Measurements from ENCODE around the gene LMF1. TPM values are rescaled to one million over a fixed set of nuclear protein-coding genes. Genes with fewer than 3 reads are reported as not detected.

The LMF1 gene
- total RNA-seq, 1 donor from 2014 or later, result 24.6 TPM

DNA sequence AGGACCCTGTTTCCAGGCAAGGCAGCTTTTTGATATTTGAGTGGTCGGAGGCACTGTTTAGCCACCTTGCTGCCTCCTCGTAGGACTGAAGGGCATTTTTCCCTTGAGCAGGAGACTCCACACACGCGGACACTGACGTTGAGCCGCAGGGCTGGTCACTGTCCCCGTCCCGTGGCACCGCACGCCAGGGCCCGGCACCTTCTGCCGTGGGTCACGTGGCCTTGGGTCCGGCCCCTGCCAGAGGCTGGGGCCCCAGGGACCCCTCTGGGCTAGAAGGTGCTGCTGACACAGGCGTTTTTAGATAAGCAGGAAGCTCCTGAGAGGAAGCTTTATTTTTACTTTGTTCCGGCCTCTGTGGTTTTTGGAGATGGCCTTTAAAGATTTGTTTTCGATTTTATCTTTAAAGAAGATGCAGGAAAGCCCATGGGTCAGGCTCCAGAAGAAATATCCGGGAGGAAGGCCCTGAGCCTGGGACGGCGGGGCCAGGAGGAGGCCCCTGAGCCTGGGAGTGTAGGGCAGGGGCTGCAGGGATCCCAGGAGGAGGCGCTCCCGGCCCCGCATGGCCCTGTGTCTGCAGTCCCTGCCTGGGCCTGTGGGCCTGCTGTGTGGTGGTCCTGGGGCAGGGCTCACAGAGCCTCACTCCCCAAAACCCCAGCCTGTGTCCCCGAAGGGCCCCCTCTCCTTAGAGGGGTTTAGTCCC lies 139.8 kb downstream of the LMF1 start:
- Mint-ChIP-seq H3K36me3 (ENCODE audit: unreplicated experiment) (no peaks in the 10 kb centered on the region), H3K27me3 (ENCODE audit: unreplicated experiment) (no peaks in the 10 kb centered on the region), H3K4me3 (ENCODE audit: unreplicated experiment) (no peak overlapping the region), H3K27ac (ENCODE audit: unreplicated experiment) (no peak overlapping the region), H3K4me1 (ENCODE audit: unreplicated experiment) (no peaks in the 10 kb centered on the region), H3K9me3 (ENCODE audit: unreplicated experiment) (no peaks in the 10 kb centered on the region)
- TF ChIP-seq, protein P1, sequence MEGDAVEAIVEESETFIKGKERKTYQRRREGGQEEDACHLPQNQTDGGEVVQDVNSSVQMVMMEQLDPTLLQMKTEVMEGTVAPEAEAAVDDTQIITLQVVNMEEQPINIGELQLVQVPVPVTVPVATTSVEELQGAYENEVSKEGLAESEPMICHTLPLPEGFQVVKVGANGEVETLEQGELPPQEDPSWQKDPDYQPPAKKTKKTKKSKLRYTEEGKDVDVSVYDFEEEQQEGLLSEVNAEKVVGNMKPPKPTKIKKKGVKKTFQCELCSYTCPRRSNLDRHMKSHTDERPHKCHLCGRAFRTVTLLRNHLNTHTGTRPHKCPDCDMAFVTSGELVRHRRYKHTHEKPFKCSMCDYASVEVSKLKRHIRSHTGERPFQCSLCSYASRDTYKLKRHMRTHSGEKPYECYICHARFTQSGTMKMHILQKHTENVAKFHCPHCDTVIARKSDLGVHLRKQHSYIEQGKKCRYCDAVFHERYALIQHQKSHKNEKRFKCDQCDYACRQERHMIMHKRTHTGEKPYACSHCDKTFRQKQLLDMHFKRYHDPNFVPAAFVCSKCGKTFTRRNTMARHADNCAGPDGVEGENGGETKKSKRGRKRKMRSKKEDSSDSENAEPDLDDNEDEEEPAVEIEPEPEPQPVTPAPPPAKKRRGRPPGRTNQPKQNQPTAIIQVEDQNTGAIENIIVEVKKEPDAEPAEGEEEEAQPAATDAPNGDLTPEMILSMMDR (IDR thresholded peaks at IDR 0.05), result no peak
- no peak for DNase-seq (ENCODE audit: extremely low spot score, unreplicated experiment)

DNA sequence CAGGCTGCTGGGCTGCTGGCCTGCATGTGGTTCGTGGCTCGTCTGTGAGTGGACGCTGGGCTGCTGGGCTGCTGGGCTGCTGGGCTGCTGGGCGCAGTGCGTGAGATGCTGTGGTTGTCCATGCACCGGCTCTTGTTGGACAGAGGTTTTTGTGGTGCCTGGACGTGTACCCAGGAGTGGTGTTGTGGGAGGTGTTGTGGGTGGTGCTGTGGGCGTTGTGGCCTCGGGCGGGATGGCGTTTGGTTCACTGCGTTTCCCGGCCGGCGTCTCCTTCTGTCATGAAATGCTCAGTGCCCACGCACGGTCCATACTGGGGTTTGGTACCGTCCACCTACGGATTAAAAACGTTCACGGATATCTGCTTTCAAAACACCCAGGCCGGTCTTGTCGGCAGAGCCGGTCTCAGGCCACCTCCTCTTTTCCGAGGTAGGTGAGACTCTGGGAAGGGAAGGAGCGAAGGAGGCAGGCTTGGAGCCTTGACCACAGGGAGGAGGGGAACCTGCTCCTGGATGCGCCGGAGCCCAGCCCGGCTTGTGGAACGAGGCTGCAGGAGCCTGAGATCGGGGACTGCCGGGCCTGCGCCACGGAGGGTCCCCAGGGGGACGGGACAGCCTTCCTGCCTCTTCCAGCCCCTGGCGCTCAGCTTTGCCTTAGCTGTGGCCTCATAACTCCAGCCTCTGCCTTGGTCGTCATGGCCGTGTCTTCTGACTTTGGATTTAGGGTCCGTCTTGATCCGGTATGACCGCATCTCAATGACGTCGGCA lies 140.5 kb downstream of the LMF1 start:
- Mint-ChIP-seq H3K27me3 (ENCODE audit: unreplicated experiment) (peaks cover 3% of the 10 kb centered on the region), H3K9me3 (ENCODE audit: unreplicated experiment) (no peaks in the 10 kb centered on the region), H3K36me3 (ENCODE audit: unreplicated experiment) (no peaks in the 10 kb centered on the region), H3K4me1 (ENCODE audit: unreplicated experiment) (no peaks in the 10 kb centered on the region), H3K27ac (ENCODE audit: unreplicated experiment) (no peak overlapping the region), H3K4me3 (ENCODE audit: unreplicated experiment) (no peak overlapping the region)
- no peak for DNase-seq (ENCODE audit: extremely low spot score, unreplicated experiment)
- TF ChIP-seq, protein P1 (IDR thresholded peaks at IDR 0.05), result no peak

DNA sequence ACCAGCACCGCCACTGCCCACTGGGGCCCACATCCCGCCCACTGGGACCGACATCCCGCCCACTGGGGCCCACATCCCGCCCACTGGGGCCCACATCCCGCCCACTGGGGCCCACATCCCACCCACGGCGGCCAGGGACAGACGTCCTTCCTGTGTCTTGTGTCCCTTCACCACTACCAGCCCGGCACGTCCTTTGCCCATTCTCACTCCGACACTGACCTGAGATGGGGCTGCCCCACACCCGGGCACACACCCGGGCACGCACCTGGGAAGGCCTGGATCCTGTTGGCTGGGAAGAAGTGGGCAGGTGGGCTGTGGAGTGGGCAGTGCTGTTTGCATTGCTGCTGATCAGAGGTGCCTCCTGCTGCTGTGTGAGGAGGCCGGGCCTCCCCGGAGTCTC lies 141.9 kb downstream of the LMF1 start:
- DNase-seq (ENCODE audit: extremely low spot score, unreplicated experiment), result no peak
- TF ChIP-seq, protein P1 (IDR thresholded peaks at IDR 0.05), result no peak
- no peaks in the 10 kb centered on the region for H3K36me3 Mint-ChIP-seq (ENCODE audit: unreplicated experiment)
- H3K9me3 Mint-ChIP-seq (ENCODE audit: unreplicated experiment), result no peaks in the 10 kb centered on the region
- H3K4me3 Mint-ChIP-seq (ENCODE audit: unreplicated experiment), result no peak overlapping the region
- no peak overlapping the region for H3K27ac Mint-ChIP-seq (ENCODE audit: unreplicated experiment)
- H3K27me3 Mint-ChIP-seq (ENCODE audit: unreplicated experiment), result peaks cover 3% of the 10 kb centered on the region
- H3K4me1 Mint-ChIP-seq (ENCODE audit: unreplicated experiment), result no peaks in the 10 kb centered on the region

DNA sequence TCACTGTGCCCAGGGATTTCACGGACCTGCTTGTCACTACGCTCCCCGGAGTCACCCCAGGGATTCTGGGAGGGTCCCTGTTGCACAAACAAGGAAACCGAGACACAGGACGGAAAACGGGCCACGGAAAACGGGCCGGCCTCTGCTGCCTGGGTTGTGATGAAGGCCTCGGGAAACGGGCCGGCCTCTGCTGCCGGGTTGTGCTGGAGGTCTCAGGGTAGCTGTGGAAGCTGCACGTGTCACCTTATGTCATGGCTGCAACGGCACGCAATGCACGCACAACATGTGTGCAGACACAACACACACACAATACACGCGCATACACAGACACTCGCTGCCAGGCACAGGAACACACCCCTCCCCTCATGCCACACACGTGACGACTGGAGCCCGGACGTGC lies 143.3 kb downstream of the LMF1 start:
- Mint-ChIP-seq H3K4me3 (ENCODE audit: unreplicated experiment) (no peak overlapping the region), H3K27ac (ENCODE audit: unreplicated experiment) (no peak overlapping the region), H3K27me3 (ENCODE audit: unreplicated experiment) (peaks cover 3% of the 10 kb centered on the region), H3K9me3 (ENCODE audit: unreplicated experiment) (no peaks in the 10 kb centered on the region), H3K36me3 (ENCODE audit: unreplicated experiment) (no peaks in the 10 kb centered on the region), H3K4me1 (ENCODE audit: unreplicated experiment) (no peaks in the 10 kb centered on the region)
- TF ChIP-seq, protein P1 (IDR thresholded peaks at IDR 0.05), result no peak
- DNase-seq (ENCODE audit: extremely low spot score, unreplicated experiment), result no peak

DNA sequence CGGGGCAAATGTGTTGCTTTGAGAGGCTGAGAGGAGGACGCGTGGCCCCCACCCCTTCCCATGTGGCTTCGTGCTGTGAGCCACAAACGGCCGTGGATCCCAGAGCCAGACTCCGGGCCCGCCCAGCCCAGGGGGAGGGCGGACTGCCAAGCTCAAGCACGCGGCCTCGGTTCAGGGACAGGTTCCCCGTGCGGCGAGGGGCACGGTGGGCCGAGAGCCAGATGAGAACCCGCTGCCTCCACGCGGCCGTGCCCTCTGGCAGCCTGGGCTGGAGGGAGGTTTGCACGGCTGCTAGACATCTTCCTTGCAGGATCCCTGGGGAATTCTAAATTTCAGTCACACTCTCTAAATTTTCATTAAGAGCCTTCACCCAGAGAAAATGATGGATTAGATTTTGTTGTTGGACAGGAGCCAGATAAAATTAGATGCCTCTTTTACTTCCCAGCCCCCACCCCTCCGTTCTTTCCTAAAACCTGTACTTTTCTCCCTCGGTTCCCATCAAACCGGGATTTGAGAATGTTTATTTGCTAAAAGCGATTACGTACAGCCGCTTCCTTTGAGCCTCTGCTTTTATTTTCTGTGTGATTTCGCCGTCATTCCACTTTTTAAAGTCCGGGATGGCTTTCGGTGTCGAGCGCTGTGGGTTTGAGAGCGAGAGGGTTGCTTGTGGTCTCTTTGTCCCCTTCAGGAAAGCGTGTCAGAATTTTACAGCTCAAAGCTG lies 145.3 kb downstream of the LMF1 start:
- no peak overlapping the region for H3K4me3 Mint-ChIP-seq (ENCODE audit: unreplicated experiment)
- no peak for DNase-seq (ENCODE audit: extremely low spot score, unreplicated experiment)
- no peak overlapping the region for H3K27ac Mint-ChIP-seq (ENCODE audit: unreplicated experiment)

More for the DNA sequence above, 145.3 kb downstream of the LMF1 start:
- Mint-ChIP-seq H3K36me3 (ENCODE audit: unreplicated experiment) (no peaks in the 10 kb centered on the region), H3K4me1 (ENCODE audit: unreplicated experiment) (no peaks in the 10 kb centered on the region), H3K9me3 (ENCODE audit: unreplicated experiment) (no peaks in the 10 kb centered on the region), H3K27me3 (ENCODE audit: unreplicated experiment) (peaks cover 4% of the 10 kb centered on the region)
- TF ChIP-seq, protein P1 (IDR thresholded peaks at IDR 0.05), result no peak

Data from osteocyte (in vitro differentiated cells).